ENCODE results near the gene KIRREL3.

The KIRREL3 gene

DNA sequence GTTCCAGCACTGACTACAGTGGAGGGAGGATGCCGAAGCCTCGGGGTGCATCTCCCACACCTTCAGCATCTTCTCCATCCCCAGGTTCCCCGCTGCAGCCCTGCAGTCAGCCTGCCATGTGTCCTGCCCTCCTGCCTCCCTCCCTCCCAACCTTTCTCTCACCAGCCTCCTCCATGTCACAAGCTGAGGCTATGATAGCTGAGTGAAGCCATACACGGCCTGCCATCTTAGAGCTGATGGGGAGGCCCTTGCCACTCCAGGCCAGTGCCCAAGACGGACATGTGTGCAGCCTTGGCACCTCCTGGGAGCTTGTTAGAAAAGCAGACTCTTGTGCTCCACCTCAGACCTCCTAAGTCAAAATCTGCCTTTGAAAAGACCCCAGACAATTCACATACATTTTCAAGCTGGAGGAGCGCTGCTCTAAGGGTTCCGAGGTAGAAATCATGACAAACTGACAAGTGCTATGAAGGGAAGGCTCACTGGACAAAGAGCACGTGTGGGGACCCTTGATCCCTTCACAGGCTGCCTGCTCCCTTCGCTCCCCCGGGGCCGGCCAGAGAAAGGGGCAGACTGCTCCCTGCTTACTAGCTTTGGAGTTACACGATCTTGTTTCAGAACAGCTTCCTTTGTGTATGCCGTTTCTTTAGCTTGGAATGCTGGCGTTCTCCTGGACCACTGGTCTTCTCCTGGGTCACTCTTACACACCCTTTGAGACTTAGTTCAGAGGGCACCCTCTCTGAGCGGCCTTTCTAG, 521.2 kb downstream of the KIRREL3 start:
- FAIRE-seq, result no peak

GRCh38 chr11:126478466-126478865, 522.1 kb downstream of the KIRREL3 start:
- no peak for FAIRE-seq

DNA sequence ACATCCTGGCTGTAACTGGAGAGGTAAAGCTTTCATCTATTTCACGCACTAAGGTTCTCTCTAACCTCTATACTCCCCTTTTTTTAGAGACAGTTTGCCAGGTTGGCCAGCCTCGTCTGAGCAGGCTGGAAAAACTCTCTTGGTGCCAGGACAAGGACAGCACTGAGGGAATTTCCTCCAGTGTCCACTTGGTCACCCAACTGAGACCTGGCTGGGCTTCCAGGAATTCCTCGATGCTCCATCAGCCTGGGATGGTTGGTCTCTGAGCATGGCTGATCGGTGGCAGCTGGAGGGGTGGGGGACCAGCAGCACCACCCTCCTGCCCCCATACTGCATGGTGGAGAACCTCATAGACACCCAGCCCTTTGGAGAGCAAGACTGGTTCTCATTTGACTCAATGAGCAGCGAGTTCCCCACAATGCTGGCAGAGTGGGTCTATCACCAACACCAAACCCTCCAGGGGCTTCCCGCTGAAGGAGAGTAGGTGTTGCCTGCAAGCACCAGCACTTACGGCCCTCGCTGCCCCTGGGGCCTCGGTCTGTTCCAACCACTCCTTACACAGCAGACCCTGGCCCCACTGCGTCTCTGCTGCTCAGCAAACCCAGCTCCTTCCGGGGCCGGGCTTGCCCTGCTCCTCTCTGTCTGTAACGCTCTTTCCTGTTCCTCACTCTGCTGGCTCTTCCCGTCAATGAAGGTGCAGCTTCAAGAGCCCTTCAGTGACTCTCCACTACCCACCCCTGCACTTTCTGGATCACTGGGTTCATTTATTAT, 522.9 kb downstream of the KIRREL3 start:
- FAIRE-seq, result no peak

DNA sequence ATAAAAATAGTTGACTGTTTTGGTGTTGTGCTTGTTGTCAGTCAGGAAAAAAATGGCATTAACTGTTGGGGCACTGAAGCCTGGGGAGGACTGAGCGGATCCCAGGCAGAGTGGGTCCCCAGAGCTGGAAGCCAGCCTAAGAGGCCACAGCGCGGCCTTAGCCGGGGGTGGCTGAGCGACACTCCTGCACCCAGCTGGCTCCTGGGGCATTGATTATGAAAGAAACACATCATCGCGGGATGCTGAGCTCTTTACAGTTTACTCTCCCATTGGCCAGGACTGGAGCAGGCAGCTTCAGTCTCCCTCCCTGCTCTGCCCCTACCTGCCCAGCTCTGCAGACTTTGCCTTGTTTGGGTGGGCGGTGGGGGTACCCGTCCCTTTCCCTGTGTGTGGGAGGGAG, 523.6 kb downstream of the KIRREL3 start:
- FAIRE-seq, result no peak

- FAIRE-seq, result no peak
Measured at GRCh38 chr11:126476266-126476924, 524.2 kb downstream of the KIRREL3 start.

- FAIRE-seq, result no peak
Measured at GRCh38 chr11:126475014-126475991, 525.3 kb downstream of the KIRREL3 start.

DNA sequence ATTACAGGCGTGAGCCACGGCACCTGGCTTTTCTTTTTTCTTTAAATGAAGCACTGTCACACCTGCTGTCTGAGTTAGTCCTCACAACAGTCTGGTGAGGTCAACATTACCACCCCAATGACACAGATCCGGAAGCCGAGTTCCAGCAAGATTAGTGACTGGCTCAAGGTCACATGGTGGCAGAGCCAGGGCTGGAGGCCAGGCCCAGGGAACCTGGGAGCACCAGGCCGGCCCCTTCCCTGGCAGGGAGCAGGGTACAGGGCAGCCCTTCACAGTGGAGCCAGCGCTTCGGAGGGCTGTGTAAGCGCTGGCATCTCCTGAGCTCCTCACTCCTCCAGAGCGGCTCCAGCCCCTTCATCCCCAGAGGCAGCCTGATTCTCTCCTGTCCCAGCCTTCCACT, 526.4 kb downstream of the KIRREL3 start:
- no peak for FAIRE-seq

DNA sequence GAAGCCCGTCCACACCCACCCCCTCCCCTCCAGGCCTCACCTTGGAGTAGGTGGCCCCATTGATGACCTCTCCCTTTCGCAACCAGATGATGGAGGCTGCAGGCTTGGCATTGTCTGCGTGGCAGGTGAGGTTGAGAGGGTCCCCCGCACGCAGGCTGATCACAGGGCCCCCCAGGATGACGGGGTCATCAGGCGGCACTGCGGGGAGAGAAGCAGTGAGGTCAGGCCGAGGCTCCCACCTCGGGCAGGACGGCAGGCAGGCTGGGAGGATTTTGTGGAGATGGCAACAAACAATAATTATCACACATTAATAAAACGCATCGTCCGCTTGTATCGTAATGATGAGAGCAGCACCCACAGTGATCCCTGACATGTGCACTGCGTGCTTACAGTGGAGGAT, 527.3 kb downstream of the KIRREL3 start:
- no peak for FAIRE-seq

DNA sequence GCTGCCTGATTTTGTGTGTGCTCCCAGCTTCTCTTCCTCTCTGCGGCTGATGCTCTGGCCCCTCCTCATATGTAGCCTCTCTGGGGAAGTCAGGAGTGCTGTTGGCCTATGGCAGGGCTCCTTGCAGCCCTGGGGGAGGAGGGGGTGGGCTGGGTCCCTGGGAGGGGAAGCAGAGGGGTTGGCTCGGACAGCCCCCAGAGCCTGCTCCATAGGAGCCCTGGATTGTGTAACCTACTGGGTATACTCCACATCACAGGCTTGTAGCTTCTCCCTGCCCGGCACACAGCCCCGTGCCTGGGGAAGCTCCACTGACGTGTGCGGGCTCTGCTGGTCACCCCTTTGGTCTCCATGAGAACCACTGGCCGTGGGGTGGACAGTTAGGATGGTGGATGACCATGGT, 531.3 kb downstream of the KIRREL3 start:
- no peak for FAIRE-seq

- no peak for FAIRE-seq
Measured at GRCh38 chr11:126468102-126468521, 532.5 kb downstream of the KIRREL3 start.

DNA sequence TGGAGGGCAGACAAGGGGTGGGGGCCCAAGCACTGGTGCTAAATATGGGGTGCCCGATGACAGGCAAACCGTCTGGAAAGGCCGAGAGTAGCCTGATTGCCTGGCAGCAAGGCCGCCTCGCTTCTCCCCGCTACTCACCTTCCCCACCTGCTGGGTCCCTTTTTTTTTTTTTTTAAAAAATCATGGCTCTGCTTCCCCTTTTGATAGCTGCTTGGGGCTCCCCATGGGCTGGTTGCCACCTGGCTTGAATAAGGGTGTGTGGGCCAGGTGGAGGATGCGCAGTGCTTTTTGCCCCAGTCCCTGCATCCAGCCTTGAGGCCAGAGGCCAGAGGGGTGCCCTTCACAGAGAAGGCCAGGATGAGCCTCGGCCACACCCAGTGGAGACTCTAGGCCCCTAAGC, 533.1 kb downstream of the KIRREL3 start:
- no peak for FAIRE-seq

GRCh38 chr11:126467046-126467370, 533.6 kb downstream of the KIRREL3 start:
- no peak for FAIRE-seq

GRCh38 chr11:126466236-126467045, 534.1 kb downstream of the KIRREL3 start:
- no peak for FAIRE-seq

DNA sequence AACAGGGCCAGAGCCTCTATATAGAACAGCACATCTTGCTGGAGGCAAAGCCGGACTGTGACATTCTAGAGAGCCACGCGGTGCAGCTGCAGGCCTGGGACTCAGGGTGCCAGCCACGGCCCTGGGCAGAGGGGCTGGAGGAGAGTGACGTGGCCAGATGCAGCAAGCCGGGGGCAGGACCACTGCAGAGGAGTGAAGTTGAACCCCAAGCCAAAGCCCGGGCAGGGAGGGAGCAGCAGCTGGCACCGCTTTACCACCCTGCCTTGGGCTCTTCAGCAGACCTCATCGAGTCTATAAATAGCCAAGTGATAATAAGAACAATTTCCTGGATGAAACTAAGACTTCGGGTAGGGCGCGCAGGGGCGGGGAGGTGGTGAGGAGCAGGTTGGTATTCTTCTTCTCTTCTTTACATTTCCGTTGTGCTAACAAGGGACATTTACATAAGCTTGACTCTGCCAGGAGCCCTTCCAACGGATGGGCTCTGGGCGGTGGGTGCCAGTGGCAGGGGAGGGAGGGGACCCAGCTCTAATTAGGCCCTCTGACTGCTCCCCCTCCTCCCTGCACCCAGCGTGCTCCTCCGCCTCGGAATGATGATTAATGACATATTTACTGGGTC, 534.9 kb downstream of the KIRREL3 start:
- FAIRE-seq, result no peak

DNA sequence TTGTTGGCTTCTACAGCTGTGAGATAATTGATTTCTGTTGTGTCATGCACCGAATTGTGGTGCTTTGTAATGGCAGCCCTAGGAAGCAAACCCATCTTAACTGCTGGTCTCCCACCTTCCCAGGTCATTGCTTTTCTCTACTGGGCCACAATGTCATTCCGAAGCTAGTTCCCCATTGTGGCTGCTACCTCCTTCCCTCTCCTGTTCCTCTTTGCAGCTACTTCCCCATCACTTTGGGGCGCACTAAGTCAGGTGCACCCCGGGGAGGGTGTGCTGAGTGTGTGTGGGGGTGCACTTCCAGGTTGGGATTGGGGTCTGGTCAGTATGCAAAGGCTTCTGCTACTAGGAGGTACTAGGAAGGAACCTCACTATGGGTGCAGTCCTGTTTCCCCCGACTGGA, 535.8 kb downstream of the KIRREL3 start:
- no peak for FAIRE-seq

- FAIRE-seq, result no peak
Measured at GRCh38 chr11:126462422-126462821, 538.1 kb downstream of the KIRREL3 start.

DNA sequence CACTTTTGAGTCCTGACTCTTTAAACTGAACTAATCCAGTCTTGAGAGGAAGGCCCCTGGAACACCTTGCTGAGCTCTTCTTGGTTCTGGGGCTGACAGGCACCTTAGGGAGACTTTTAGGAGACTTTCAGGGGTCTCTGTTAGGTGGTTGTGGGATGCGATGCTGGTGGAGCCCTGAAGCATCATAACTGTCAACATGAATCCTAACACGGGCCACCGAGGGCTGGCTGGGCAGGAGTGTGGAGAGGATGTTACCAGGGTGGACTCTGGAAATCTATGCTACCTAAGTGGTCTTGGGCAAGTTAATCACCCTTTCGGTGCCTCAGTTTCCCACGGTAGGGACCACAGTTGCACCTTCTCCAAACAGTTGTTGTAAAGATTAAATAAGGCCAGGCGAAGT, 538.6 kb downstream of the KIRREL3 start:
- FAIRE-seq, result no peak

DNA sequence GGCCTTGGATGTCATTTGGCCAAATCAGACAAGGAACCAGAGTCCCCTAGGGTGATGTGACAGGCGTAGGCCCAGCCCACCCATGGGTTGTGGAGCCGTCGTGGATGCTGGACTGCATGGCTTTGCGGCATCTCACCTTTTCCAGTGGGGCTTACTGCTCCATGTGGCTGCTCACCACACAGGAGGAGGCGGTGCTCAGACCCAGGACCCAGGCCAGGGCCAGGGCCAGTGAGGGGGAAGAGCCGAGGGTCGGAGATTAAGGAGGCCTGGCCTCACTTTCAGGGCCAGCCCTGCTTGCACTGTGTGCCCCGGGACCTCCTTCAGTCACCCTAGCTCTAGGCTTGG, 539.5 kb downstream of the KIRREL3 start:
- FAIRE-seq, result no peak

- no peak for FAIRE-seq
Measured at GRCh38 chr11:126460417-126461095, 540.0 kb downstream of the KIRREL3 start.

- peak; percentile 37 for FAIRE-seq
Measured at GRCh38 chr11:126459691-126460281, 540.8 kb downstream of the KIRREL3 start.
